ENCODE measurements around the gene RALA.
"Not testable (repeated sequence)": the region's sequence is repeated elsewhere in the genome, so short reads cannot be mapped to it uniquely, and the experiment has no call there.

The RALA gene

GRCh38 chr7:39645482-39646407 is 22.4 kb downstream of the RALA start:
- no peak for DNase-seq (ENCODE audit: low read depth in 2 of 2)

GRCh38 chr7:39647816-39648215 is 24.4 kb downstream of the RALA start:
- DNase-seq (ENCODE audit: low read depth in 2 of 2) = no peak

- DNase-seq (ENCODE audit: low read depth in 2 of 2) = no peak
These were observed 27.3 kb downstream of the RALA start for GRCh38 chr7:39650676-39651075.

GRCh38 chr7:39651265-39651664 is 27.9 kb downstream of the RALA start:
- no peak for DNase-seq (ENCODE audit: low read depth in 2 of 2)

- no peak for DNase-seq (ENCODE audit: low read depth in 2 of 2)
These were observed 33.0 kb downstream of the RALA start for GRCh38 chr7:39656415-39656814.

GRCh38 chr7:39659356-39660013 is 36.1 kb downstream of the RALA start:
- DNase-seq (ENCODE audit: low read depth in 2 of 2) = no peak

GRCh38 chr7:39661960-39662359 is 38.6 kb downstream of the RALA start:
- no peak for DNase-seq (ENCODE audit: low read depth in 2 of 2)

- no peak for DNase-seq (ENCODE audit: low read depth in 2 of 2)
These were observed 39.9 kb downstream of the RALA start for GRCh38 chr7:39663263-39663662.

GRCh38 chr7:39664057-39664456 is 40.7 kb downstream of the RALA start:
- no peak for DNase-seq (ENCODE audit: low read depth in 2 of 2)

GRCh38 chr7:39664585-39664984 is 41.2 kb downstream of the RALA start:
- DNase-seq (ENCODE audit: low read depth in 2 of 2) = no peak

- no peak for DNase-seq (ENCODE audit: low read depth in 2 of 2)
These were observed 43.2 kb downstream of the RALA start for GRCh38 chr7:39666562-39666961.

GRCh38 chr7:39667341-39667923 is 44.1 kb downstream of the RALA start:
- DNase-seq (ENCODE audit: low read depth in 2 of 2) = no peak

- not testable (repeated sequence) for DNase-seq (ENCODE audit: low read depth in 2 of 2)
These were observed 44.9 kb downstream of the RALA start for GRCh38 chr7:39668280-39668679.

- no peak for DNase-seq (ENCODE audit: low read depth in 2 of 2)
These were observed 46.7 kb downstream of the RALA start for GRCh38 chr7:39670052-39670451.

- no peak for DNase-seq (ENCODE audit: low read depth in 2 of 2)
These were observed 47.6 kb downstream of the RALA start for GRCh38 chr7:39670934-39671333.

- no peak for DNase-seq (ENCODE audit: low read depth in 2 of 2)
These were observed 48.8 kb downstream of the RALA start for GRCh38 chr7:39672176-39672575.

GRCh38 chr7:39673868-39674267 is 50.5 kb downstream of the RALA start:
- no peak for DNase-seq (ENCODE audit: low read depth in 2 of 2)

GRCh38 chr7:39674406-39674805 is 51.0 kb downstream of the RALA start:
- DNase-seq (ENCODE audit: low read depth in 2 of 2) = no peak

GRCh38 chr7:39676346-39676745 is 53.0 kb downstream of the RALA start:
- no peak for DNase-seq (ENCODE audit: low read depth in 2 of 2)

- DNase-seq (ENCODE audit: low read depth in 2 of 2) = no peak
These were observed 55.7 kb downstream of the RALA start for GRCh38 chr7:39678930-39679709.

GRCh38 chr7:39679874-39680273 is 56.5 kb downstream of the RALA start:
- not testable (repeated sequence) for DNase-seq (ENCODE audit: low read depth in 2 of 2)

GRCh38 chr7:39681887-39682441 is 58.6 kb downstream of the RALA start:
- DNase-seq (ENCODE audit: low read depth in 2 of 2) = no peak
